ENCODE results near the gene OR4S1.
"Not testable (repeated sequence)": the region's sequence is repeated elsewhere in the genome, so short reads cannot be mapped to it uniquely, and the experiment has no call there.

Gene OR4S1, protein sequence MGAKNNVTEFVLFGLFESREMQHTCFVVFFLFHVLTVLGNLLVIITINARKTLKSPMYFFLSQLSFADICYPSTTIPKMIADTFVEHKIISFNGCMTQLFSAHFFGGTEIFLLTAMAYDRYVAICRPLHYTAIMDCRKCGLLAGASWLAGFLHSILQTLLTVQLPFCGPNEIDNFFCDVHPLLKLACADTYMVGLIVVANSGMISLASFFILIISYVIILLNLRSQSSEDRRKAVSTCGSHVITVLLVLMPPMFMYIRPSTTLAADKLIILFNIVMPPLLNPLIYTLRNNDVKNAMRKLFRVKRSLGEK

DNA sequence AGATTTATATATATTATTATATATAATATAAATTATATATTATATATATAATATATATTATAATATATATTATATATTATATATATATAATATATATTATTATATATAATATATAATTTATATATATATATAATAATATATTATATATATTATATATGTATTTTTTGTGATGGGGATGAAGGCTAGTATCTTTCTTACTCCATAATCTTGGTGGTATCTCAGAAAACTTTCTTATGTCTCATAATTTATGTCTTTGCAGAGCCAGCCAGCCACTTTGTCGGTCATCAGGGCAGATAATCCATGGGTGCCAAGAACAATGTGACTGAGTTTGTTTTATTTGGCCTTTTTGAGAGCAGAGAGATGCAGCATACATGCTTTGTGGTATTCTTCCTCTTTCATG lies at the start of gene OR4S1:
Gene OR4S1 (plus strand): TSS at position 301 of the 400 bp plus-strand sequence. CDS start 0 bp downstream, at position 301.
- DNase-seq (ENCODE audit: low spot score) = no peak

DNA sequence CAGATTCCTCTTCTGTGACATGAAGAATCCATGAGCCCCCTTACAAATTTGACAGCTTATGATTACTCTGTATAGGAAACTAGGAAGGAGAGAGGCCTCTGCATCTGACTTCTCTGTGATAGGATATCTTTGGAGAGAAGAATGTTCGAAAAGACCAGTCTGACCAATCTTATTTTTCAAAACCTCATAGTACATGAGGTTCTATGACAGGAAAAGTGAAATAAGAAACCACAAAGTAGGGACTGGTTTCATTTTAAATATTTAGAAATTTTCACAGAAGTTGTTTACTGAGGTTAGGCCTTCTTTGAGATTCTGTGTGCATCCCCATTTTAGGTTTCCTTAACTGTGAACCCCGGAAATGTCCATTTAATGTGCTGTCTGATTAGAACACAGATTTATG lies 44.4 kb upstream of the OR4S1 start:
- no peak for DNase-seq (ENCODE audit: low spot score)

DNA sequence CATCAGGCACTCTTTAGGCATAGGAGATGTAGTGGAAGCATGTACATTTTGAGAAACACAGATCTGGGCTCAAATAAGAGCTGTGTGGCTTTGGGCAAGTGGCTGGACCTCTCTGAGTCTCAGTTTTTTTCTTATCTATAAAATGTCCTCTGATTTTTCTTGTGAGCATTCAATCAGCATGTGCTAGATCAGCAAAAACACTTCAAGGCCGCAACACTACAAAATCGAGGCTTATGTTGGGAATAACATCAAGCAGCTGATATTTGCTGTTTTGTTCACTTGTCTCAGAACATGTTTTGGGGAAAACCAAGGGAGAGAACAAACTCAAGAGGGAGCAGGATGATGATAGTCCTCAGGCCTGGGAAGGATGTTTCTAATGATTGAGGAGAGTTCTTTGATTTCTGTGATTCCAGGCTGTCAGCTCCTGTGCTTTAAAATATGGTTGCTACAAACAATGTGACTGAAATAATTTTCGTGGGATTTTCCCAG lies 42.6 kb upstream of the OR4S1 start, which contains the start of gene OR4X1:
Gene OR4X1 (plus strand): TSS at position 439 of the 489 bp plus-strand sequence. CDS start 0 bp downstream, at position 439.
- DNase-seq (ENCODE audit: low spot score) = no peak

DNA sequence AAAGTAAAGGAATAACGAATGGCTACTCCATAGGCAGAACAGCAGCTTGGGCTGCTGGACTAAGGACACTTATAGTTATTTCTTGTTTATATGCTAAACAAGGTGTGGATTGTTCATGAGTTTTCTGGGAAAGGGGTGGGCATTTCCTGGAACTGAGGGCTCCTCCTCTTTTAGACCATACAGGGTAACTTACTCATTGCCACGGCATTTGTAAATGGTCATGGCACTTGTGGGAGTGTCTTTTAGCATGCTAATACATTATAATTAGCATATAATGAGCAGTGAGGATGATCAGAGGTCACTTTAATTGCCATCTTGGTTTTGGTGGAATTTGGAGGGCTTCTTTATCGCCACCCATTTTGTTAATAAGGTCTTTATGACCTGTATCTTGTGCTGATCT lies 35.4 kb upstream of the OR4S1 start:
- DNase-seq (ENCODE audit: low spot score) = no peak

DNA sequence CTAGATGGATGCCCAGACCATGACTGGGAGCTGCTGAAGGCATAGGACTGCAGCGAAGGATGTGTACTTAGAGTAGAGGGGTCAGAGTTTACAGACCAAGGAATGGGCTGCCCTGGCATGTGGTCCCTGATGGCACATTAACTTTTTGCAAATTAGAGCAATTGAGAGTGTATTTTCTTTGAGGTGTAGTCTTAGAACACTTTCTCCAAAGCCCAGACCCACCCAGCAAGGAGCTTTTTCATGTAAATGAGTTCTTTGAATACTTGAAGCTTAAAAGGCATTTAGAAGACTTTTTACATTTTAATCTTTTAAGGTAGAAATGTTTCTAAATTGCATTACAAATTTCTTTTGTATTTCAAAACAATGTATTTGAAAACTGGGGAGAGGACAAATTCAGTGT lies 33.4 kb upstream of the OR4S1 start:
- no peak for DNase-seq (ENCODE audit: low spot score)

DNA sequence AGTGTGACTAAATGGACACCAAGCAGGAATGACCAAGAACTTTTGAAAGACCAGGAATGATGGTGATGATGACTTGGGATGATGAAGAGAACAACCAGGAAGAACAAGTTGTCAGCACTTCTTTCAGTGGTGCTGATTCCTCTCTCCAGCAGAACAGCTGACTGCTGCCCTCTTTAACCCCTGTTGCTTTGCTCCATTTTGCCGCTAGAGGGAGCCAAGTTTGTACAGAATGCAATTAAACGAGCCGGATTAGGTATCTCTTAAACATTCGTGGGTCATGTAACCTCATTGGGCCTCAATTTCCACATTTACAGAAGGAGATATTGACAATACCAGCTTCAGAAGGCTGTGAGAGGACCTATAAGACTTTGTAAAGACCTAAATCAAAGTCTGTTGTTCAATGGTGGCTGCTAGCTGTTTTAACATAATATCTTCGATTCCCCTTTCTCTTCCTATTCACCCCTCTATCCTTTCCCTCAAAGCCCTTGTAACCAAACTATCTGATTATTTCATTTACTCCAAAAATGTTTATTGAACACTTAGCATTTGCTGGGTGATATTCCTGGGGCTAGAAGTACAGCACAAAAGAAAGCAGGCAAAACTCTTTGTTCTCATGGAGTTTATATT lies 1.9 kb downstream of the OR4S1 start:
- peak; percentile 46 for DNase-seq (ENCODE audit: low spot score)

DNA sequence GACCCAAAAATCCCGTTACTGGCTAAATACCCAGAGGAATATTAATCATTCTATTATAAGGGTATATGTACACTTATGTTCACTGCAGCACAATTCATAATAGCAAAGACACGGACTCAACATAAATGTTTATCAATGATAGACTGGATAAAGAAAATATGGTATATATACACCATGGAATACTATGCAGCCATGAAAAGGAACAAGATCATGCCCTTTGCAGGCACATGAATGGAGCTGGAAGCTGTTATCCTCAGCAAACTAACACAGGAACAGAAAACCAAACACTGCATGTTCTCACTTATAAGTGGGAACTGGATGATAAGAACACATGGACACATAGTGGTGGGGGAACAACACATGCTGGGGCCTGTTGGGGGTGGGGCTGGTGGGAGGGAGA lies 7.6 kb downstream of the OR4S1 start:
- not testable (repeated sequence) for DNase-seq (ENCODE audit: low spot score)

DNA sequence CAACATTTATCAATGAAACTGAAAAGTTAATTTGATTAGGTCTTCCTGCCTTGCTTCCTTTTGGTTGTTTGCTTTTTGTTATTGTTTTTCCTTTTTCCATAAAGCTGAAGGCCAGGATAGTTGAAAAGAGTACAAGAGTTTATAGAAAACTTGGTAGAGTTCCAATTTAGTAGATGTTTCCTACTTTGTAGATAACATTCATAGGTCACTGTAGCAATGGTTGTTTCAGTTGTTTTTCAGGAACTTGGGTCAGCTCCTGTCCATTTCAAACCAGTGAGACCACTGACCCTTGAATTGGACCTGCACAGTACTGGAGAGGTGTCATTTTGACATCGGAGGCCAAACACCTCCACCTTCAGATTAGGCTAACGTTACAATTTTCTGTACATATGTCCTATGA lies 13.8 kb downstream of the OR4S1 start:
- DNase-seq (ENCODE audit: low spot score) = not testable (repeated sequence)

DNA sequence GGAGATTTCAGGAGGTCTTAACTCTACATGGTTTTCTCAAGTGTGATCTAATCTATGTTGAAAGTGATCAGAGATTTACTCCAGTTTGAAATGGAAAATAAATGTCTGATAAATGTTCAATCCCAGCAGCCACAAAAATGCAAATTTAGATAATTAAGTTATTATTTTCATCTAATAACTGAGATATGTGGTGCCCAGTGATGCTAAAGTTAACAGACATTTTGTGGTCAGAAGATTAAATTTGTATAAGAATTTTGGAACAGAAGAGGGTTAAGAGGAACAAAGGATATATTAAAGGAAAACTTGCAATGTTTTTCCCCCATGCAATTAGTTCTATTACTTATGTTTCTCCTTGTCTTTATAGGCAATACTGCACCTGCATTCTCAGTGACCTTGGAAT lies 18.6 kb downstream of the OR4S1 start, which contains the start of gene OR4C3:
Gene OR4C3 (plus strand): TSS at position 301 of the 400 bp plus-strand sequence. CDS start 102 bp downstream, outside the sequence.
- not testable (repeated sequence) for DNase-seq (ENCODE audit: low spot score)

DNA sequence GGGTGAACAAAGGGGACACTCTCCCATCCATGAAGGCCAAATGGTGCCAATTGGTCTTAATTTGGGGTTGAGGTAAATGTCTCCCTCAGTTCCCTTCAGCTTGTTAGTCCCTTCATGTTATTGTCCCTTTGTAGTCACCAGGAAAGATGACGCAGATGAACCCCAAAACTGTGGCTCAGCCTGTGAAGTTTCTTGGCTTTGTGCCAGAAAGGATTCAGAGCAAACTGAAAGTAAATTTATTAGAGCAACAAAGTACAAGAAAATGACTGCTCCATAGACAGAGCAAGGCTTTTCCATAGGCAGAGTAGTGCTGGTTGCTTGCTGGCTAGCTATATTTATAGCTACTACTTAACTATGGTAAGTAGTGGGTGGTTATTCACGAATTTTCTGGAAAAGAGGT lies 35.4 kb downstream of the OR4S1 start:
- peak; percentile 7 for DNase-seq (ENCODE audit: low spot score)

DNA sequence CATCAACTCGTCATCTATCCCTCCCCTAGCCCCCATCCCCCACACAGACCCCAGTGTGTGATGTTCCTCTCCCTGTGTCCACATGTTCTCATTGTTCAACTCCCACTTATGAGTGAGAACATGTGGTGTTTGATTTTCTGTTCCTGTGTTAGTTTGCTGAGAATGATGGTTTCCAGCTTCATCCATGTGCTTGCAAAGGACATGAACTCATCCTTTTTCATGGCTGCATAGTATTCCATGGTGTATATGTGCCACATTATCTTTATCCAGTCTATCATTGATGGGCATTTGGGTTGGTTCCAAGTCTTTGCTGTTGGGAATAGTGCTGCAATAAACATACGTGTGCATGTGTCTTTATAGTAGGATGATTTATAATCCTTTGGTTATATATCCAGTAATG lies 36.5 kb downstream of the OR4S1 start:
- DNase-seq (ENCODE audit: low spot score) = not testable (repeated sequence)

DNA sequence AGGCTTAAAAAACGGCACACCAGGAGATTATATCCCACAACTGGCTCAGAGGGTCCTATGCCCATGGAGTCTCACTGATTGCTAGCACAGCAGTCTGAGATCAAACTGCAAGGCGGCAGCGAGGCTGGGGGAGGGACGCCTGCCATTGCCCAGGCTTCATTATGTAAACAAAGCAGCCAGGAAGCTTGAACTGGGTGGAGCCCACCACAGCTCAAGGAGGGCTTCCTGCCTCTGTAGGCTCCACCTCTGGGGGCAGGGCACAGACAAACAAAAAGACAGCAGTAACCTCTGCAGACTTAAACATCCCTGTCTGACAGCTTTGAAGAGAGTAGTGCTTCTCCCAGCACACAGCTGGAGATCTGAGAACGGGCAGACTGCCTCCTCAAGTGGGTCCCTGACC lies 40.3 kb downstream of the OR4S1 start:
- DNase-seq (ENCODE audit: low spot score) = not testable (repeated sequence)

DNA sequence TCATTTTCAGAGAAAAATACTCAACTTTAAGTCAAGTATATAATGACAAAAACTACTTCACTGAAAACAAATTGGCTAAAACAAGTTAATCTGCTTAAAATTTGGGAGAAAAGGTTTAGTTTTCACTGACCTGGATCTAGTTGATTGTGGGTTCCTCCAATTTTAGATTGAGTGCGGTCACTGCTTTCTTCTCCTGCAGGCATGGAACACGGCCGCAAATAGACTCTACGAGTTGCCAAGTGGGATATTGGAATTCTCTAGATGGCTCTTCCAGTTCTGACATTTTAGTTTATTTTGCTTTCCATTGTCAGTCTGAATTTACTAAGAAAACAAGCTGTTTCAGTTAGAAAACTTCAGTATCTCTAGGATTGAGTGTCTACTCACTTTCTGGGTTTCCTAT lies 48.0 kb downstream of the OR4S1 start:
- no peak for DNase-seq (ENCODE audit: low spot score)

DNA sequence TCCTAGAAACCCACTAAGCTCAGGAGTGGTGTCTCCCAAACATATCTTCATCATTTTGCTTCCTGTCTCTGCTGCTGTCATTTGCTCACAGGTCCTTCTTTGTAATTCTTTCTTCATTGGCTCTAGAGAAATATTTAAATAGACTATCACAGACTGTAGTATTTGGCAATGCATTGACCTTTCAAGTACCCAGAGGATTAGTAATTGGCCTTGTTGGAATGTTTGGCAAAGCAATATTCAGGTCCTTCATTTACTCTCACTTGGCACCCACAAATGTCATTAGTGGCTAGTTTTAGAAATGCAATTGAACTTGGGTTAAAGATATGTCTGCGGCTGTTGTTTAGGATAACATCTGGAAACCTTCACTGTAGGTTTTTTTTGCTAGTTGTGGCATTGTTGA lies 48.7 kb downstream of the OR4S1 start:
- no peak for DNase-seq (ENCODE audit: low spot score)

All from CD4-positive, alpha-beta T cell treated with Interleukin-6 at 100 ng/mL for 8 hours (primary cell).